Erythroblast (primary cell): Measurements from ENCODE around the gene CACNG6.

Experiments used
- GATA1 ChIP-seq: IDR thresholded peaks from 2 replicates; pipeline ENCODE4 v1.6.1; 2011; ENCODE audit warnings: low read depth, mild to moderate bottlenecking, control low read depth, low read length, moderate library complexity
- POLR2A ChIP-seq: IDR thresholded peaks from 2 replicates; pipeline ENCODE4 v1.6.1; 2011; ENCODE audit warnings: mild to moderate bottlenecking, low read length

- TF ChIP-seq POLR2A, result no peak
- no peak for TF ChIP-seq GATA1
Measured at GRCh38 chr19:54023191-54023590, 31.8 kb downstream of the CACNG6 start.
